Activated CD8-positive, alpha-beta memory T cell treated with anti-CD3 and anti-CD28 coated beads for 24 hours (primary cell): ENCODE data around the gene ENTPD1.

ENCODE experiments used
- DNase-seq: peaks from one replicate; pipeline ENCODE4 v3.0.0-alpha.2; 2020

Gene ENTPD1

DNA sequence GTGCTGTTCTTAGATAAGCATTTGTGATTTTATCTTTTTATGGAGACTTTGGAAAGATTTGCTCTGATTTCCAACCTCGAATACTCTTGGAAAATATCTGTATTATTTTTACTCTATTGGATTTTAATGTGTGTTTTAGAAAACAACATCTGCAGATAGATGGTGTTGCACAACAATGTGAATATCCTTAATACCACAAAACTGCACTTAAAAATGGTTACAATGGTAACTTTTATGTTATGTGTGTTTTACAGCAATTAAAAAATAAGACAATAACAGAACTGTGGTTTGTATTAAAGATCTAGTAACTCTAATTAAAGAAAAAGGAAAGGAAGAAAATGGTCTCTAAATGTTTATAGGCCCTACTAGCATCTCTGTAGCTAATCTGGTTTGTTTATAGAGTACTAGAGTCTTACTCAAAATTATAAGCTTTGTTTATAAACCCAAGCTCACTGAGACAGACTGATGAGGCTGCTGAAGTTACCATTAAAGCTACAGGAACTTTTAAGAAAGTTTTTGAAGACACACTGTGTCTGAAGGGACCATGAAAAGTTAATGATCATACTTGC, 77.2 kb downstream of the ENTPD1 start:
- DNase-seq = no peak

GRCh38 chr10:95834406-95834805, 78.4 kb downstream of the ENTPD1 start:
- no peak for DNase-seq

DNA sequence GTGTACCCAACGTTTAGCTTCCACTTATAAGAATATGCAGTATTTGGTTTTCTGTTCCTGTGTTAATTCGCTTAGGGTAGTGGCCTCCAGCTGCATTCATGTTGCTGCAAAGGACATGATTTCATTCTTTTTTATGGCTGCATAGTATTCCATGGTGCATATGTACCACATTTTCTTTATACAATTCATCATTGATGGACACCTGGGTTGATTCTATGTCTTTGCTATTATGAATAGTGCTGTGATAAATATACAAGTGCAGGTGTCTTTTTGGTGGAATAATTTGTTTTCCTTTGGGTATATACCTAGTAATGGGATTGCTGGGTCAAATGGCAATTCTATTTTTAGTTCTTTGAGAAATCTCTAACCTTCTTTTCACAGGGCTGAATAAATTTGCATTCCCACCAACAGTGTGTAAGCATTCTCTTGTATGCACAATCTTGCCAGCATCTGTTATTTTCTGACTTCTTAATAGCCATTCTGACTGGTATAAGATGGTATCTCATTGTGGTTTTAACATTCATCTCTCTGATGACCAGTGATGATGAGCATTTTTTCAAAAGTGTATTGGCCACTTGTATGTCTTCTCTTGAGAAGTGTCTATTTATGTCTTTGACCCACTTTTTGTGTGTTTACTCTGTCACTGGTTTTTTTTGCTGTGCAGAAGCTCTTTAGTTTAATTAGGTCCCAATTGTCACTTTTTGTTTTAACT, 79.3 kb downstream of the ENTPD1 start:
- DNase-seq = no peak

DNA sequence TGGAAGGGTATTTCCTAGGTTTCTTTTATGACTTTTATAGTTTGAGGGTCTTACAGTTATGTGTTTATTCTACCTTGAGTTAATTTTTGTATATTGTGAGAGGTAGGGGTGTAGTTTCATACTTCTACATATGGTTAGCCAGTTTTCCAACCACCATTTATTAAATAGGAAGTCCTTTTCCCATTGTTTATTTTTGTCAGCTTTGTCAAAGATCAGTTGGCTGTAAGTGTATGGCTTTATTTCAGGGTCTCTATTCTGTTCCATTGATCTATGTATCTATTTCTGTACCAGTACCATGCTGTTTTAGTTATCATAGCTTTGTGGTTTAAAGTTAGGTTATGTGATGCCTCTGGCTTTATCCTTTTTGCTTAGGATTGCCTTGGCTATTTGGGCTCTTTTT, 79.9 kb downstream of the ENTPD1 start:
- no peak for DNase-seq

DNA sequence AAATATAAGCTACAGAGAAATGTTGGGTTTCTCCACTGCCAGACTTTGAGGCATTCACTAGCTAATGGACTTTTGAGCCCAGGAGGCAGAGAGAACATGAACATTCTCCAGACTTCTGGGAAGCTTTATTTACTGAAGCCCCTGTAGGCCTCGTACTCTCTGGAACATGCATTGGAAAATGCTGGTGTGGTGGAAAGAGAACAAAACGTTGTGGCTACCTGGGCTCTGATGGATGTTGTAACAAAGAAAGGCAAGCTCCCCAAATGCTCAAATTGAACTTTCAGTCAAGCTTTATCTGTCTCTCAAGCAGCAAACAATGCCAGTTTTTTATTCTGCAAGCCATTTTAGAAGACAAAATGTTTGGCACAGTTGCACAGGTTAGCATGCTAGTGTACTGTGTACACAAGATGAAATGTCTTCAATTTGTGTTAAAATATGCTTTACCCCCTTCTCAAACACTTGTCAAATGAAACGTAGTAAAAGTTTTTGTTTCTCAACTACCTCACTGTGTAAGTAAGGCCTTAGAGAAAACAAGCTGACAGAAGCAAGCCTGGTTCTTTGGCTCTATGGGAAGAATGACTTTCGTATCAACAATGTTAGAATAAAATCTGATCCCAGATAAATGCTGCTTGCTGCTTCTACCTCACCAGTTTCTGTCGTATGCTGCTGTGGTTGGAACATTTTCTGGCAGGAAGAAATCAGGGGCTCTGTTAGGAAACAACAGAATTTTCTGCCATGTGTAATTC, 80.8 kb downstream of the ENTPD1 start:
- no peak for DNase-seq

DNA sequence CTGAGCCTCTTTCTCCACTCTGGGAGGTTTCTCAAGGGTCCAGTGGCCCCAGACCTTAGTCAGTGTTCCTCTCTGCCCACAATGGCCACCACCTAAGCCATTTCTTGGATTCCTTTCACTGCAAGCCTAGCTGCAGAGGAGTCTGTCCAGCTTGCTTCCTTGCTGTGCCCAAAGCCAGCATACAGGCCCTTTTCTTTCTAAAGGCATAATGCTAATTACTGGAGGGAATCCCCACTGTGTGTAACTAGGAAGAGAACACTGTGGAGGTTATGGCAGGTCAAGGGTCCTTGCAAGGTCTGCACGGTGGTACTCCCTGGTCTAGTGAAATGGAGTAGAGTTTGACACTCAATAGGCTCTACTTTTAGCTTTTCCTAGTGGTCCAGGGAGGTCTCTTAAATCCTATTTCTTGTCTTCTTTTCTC, 81.4 kb downstream of the ENTPD1 start:
- no peak for DNase-seq

DNA sequence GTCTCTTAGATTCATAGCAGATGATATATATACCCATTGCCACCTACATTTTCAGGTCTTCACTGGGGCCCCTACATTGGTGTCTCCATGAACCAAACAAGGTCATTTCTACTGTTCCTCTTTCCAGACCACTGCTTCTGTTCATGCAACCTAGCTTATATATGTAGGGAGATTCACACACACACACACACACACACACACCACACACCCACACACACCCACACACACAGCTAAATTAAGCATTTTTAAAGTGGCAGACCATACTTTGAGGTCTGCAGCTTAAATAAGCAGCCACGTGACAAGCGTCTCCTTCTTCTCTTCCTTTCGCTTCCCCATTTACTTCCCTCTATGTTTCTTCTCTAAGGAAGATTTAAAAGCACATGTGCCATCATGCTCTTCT, 81.8 kb downstream of the ENTPD1 start:
- no peak for DNase-seq

DNA sequence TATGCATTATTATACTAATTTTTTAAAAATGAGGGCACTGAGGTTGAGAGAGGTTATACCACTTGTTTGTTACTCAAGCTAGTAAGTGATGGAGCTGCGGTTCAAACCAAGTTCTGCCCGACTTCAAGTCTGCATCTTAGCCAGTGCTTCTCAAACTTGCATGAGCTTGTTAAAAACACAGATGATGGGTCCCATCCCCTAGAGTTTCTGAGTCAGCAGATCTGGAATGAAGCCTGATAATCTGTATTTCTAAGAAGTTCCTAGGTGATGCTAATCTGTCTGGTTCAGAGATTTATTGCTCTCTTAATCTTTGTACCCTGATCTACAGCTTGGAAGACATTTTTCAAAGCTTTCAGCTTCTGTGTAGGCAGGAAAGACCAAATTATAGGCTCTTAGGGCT, 84.2 kb downstream of the ENTPD1 start:
- no peak for DNase-seq

DNA sequence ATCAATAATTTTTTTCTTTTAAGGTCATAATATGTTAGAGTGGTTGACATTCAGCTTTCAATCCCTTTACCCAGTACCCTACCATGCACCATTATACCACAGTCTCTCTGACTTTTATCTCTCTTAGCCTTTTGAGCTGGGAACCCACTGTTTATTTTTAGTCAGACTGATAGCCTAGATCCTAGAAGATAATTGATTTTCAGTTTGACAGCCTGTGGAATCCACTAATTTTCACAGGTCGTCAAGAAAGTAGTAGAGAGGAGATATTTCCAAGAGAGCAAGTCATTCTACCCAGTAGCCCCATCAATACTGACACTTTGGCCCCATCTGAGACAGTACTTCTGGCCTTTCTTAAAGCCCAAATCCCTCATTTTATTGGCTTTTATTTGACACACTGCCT, 84.7 kb downstream of the ENTPD1 start:
- no peak for DNase-seq

- no peak for DNase-seq
Measured at GRCh38 chr10:95841661-95842498, 85.9 kb downstream of the ENTPD1 start.

DNA sequence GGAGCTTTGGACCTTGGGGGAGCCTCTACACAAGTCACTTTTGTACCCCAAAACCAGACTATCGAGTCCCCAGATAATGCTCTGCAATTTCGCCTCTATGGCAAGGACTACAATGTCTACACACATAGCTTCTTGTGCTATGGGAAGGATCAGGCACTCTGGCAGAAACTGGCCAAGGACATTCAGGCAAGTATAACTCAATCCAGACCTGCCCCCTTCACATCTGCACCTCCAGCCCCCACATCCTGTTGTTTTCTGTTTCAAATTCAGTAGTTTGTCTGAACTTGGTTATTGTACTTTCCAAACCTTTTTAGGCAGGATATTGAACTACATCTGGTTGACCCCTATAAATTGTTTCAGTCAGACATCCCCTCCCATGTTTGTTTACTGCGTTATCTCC, 89.4 kb downstream of the ENTPD1 start:
- no peak for DNase-seq

- no peak for DNase-seq
Measured at GRCh38 chr10:95847007-95847406, 91.0 kb downstream of the ENTPD1 start.

DNA sequence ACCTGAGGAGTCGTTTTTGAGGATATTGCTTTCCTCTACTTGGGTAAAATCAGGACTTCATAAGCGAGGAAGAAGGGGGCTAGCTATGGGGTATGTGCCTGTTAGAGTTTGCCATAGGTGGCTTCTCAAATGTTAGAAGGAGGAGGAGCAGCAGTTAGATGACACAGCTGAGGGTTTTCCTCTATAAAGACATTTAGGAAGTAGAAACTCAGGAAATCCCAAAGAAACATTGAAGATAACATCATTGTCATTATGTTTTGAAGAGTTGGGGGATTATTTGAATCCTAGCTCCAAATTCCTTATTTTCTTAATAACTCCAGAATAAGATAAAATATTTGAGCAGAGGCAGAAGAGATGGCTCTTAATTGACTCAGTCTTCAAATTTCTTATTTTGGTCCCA, 92.9 kb downstream of the ENTPD1 start:
- DNase-seq = no peak

DNA sequence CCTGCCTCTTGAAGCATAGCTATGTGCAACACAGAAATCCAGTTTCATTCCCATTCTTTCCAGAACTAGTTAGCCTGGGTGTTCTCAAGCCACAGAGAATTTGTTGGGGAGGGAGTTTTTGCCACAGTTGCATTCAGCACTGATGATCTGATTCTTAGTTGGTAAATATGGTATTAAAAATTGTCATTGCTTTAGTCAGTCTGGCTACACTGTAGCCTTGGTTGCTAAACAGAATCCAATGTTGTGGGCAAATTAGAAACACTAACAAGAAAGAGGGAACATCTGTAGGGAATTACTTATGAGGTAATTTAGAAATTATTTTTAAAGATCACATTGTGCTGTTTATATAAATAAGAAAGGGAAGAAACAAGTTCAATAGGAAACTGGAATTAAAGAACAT, 94.8 kb downstream of the ENTPD1 start:
- DNase-seq = no peak

GRCh38 chr10:95860166-95860940, 104.4 kb downstream of the ENTPD1 start:
- no peak for DNase-seq

DNA sequence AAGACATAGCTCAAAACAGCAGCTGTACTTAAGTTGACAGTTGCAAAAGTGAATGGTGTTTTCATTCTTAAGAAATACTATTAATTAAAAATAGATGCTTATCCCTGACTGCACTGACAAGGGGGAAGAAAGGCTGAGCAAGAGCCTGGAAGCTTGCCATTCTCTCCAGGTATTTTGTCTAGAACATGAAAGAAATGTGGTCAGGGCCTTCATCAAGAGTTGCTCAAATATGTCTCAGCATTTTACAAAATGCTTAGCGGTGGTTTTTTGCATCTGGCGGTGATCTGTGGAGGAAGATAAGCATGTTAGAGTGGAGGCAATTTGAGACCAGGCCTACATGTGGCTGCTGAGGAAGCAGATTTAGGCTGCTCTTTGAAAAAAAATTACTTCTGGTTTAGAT, 105.4 kb downstream of the ENTPD1 start:
- no peak for DNase-seq

- peak; percentile 58 for DNase-seq
Measured at GRCh38 chr10:95864906-95865813, 109.2 kb downstream of the ENTPD1 start.

DNA sequence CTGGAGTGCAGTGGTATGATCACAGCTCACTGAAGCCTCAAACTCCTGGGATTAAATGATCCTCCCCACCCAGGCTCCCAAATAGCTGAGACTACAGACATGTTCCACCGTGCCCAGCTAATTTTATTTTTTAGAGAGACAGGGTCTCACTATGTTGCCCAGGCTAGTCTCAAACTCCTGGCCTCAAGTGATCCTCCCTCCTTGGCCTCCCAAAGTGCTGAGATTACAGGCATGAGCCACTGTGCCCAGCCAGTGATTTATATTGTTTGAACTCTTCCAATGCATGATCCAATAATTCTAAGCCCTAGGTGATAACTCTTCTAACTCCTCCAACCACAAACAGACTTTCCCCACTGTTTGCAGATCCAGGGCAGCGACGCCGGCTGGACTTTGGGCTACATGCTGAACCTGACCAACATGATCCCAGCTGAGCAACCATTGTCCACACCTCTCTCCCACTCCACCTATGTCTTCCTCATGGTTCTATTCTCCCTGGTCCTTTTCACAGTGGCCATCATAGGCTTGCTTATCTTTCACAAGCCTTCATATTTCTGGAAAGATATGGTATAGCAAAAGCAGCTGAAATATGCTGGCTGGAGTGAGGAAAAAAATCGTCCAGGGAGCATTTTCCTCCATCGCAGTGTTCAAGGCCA, 110.0 kb downstream of the ENTPD1 start:
- DNase-seq = no peak

GRCh38 chr10:95866467-95866842, 110.5 kb downstream of the ENTPD1 start:
- DNase-seq = no peak

GRCh38 chr10:95867866-95868265, 111.9 kb downstream of the ENTPD1 start:
- no peak for DNase-seq

DNA sequence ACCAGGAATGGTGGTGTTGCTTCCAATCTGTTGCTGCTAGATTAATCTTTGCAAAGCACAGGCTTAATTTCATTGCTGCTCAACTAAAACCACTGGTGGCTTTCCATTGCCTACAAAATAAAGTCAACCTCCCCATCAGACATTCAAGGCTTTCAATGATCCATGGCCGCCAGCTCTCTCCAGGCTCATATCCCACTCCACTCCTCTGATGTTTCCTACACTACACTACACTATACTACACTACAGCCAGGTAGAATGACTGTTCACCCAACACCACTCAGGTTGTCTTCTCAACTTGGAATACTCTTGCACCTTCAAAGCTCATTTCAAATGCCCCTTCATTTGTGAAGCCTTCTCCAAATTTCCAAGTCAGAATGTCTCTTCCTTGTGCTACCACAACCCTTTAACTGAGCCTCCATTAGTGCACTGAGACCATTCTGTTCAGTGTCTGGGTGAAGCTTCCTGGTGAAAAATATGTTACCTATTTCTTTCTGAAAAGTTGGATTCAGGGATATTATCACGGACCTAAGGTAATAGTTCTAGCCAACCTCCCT, 116.3 kb downstream of the ENTPD1 start:
- DNase-seq = no peak
